Kidney (tissue), 14 donors: ENCODE results near the gene LTBP4. TPM values are rescaled to one million over a fixed set of nuclear protein-coding genes. Genes with fewer than 3 reads are reported as not detected.

Experiments
- DNase-seq, 5 donors: peaks; one replicate each; pipeline ENCODE4 v3.0.0-alpha.2; 2013 to 2020
- FAIRE-seq: peaks from 2 replicates; lab custom pipeline; 2012; peaks lifted over from hg19 to GRCh38; lab: Jason Lieb, UNC
- H3K27ac ChIP-seq, 2 donors: one replicate each; pipeline ENCODE4 v1.7.0; 2013; ENCODE audit warnings: low read depth in 2 of 2, low read length in 2 of 2, inconsistent platforms in 1 of 2
- H3K27me3 ChIP-seq: one replicate; pipeline ENCODE4 v1.7.1; 2013; ENCODE audit warnings: low read length, inconsistent platforms; ENCODE audit not compliant: control insufficient read depth, insufficient read depth
- H3K36me3 ChIP-seq, 3 donors: one replicate each; pipeline versions ENCODE4 v1.7.0 to v1.7.1; 2013; ENCODE audit warnings: low read length in 3 of 3, control low read depth in 1 of 3, inconsistent platforms in 1 of 3; ENCODE audit not compliant: insufficient read depth in 3 of 3, control insufficient read depth in 2 of 3
- H3K4me1 ChIP-seq, 3 donors: one replicate each; pipeline versions ENCODE4 v1.7.0 to v1.7.1; 2013; ENCODE audit warnings: low read length in 3 of 3, inconsistent platforms in 1 of 3, low read depth in 1 of 3; ENCODE audit not compliant: control insufficient read depth in 2 of 3, insufficient read depth in 2 of 3
- H3K4me3 ChIP-seq, 3 donors: one replicate each; pipeline versions ENCODE4 v1.7.0 to v1.8.1; 2013; ENCODE audit warnings: low read length in 3 of 3, control low read depth in 1 of 3, inconsistent platforms in 1 of 3
- H3K9ac ChIP-seq, 3 donors: one replicate each; pipeline versions ENCODE4 v1.7.0 to v1.7.1; 2013; ENCODE audit warnings: low read length in 3 of 3, control low read depth in 1 of 3, inconsistent platforms in 1 of 3
- H3K9me3 ChIP-seq, 3 donors: one replicate each; pipeline versions ENCODE4 v1.7.0 to v1.7.1; 2013; ENCODE audit warnings: low read length in 3 of 3, control low read depth in 1 of 3, inconsistent platforms in 1 of 3; ENCODE audit not compliant: control insufficient read depth in 2 of 3, insufficient read depth in 1 of 3
- intact Hi-C: fragments of 100-400 bp; cut with DNase I; formaldehyde crosslinking; loops from one replicate; pipeline ENCODE4 v1.11.1; 2022
- polyA plus RNA-seq: library from polyadenylated mRNA; stranded (reverse); fragments of 350-450 nt; fragmentation: Illumina TruSeq; extraction: RNeasy Lipid Tissue Mini Kit (QIAGEN cat#74804); gene quantifications from one replicate; pipeline ENCODE4 v1.2.3, GENCODE V29; 2014; ENCODE audit warnings: low read depth, low replicate concordance; ENCODE audit not compliant: insufficient read depth
- total RNA-seq: library from RNA; stranded (reverse); fragmentation: NEBNext Ultra II Directional; extraction: Animal tissue kit (Norgen Biotek cat#: 25700); gene quantifications from one replicate; pipeline ENCODE4 v1.2.1, GENCODE V29; 2021
- TF ChIP-seq, protein P1 (sequence below): IDR thresholded peaks from 3 replicates; pipeline ENCODE4 v1.5.1; 2012; ENCODE audit warnings: mild to moderate bottlenecking, moderate library complexity, borderline replicate concordance; ENCODE audit not compliant: insufficient read depth; ENCODE audit errors: extremely low read depth
- donor health status: control.
- donor health status: control.
- donor health status: control.
- donor health status: control.
- donor health status: control.
- donor health status: DM: yes; HTN: yes; CAD: no.
- donor health status: Normal renal cell carcinoma (clear cell type).

The LTBP4 gene
- total and polyA plus RNA-seq, 2 donors from 2014 or later, result 52.1 to 155 TPM

GRCh38 chr19:40616941-40617340, 15.8 kb downstream of the LTBP4 start:
- intact Hi-C loops, result no loop called here
- Histone ChIP-seq H3K27me3 (no peaks in the 10 kb centered on the region), H3K4me3 (no peak overlapping the region), H3K4me1 (peaks cover 0 to 3% (median 0%) of the 10 kb centered on the region in 3 donors), H3K9ac (no peak overlapping the region), H3K36me3 (peaks cover 0 to 5% (median 0%) of the 10 kb centered on the region in 3 donors), H3K27ac (no peak overlapping the region), H3K9me3 (no peaks in the 10 kb centered on the region)
- TF ChIP-seq, protein P1, sequence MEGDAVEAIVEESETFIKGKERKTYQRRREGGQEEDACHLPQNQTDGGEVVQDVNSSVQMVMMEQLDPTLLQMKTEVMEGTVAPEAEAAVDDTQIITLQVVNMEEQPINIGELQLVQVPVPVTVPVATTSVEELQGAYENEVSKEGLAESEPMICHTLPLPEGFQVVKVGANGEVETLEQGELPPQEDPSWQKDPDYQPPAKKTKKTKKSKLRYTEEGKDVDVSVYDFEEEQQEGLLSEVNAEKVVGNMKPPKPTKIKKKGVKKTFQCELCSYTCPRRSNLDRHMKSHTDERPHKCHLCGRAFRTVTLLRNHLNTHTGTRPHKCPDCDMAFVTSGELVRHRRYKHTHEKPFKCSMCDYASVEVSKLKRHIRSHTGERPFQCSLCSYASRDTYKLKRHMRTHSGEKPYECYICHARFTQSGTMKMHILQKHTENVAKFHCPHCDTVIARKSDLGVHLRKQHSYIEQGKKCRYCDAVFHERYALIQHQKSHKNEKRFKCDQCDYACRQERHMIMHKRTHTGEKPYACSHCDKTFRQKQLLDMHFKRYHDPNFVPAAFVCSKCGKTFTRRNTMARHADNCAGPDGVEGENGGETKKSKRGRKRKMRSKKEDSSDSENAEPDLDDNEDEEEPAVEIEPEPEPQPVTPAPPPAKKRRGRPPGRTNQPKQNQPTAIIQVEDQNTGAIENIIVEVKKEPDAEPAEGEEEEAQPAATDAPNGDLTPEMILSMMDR, result no peak
- no peak for FAIRE-seq
- peak in 1 of 5 donors; percentile 33 for DNase-seq

DNA sequence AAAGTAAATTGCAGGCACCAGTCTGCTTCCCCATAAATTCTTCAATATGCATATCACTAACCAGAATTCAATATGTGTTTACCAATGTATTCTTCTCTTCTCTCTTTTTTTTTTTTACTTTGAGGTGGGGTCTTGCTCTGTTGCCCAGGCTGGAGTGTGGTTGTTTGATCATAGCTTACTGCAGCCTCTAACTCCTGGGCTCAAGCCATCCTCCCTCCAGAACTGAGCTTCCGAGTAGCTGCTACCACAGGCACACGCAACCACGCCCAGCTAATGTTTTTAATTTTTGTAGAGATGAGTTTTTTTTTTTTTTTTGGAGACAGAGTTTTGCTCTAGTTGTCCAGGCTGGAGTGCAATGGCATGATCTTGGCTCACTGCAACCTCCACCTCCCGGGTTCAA, 16.8 kb downstream of the LTBP4 start:
- no peak overlapping the region for H3K27ac ChIP-seq
- intact Hi-C loops, result no loop called here
- H3K27me3 ChIP-seq, result no peaks in the 10 kb centered on the region
- no peak for FAIRE-seq
- H3K9ac ChIP-seq, result no peak overlapping the region
- H3K36me3 ChIP-seq, result peaks cover 0 to 2% (median 0%) of the 10 kb centered on the region in 3 donors
- H3K9me3 ChIP-seq, result no peaks in the 10 kb centered on the region
- no peak overlapping the region for H3K4me3 ChIP-seq
- TF ChIP-seq, protein P1, result no peak
- DNase-seq, result no peak
- H3K4me1 ChIP-seq, result peaks cover 0 to 3% (median 0%) of the 10 kb centered on the region in 3 donors

GRCh38 chr19:40619333-40620160, 18.4 kb downstream of the LTBP4 start:
- no peak overlapping the region for H3K9ac ChIP-seq
- TF ChIP-seq, protein P1, result no peak
- H3K4me3 ChIP-seq, result no peak overlapping the region
- intact Hi-C loops, result no loop called here
- H3K27me3 ChIP-seq, result no peaks in the 10 kb centered on the region
- H3K36me3 ChIP-seq, result peaks cover 0 to 2% (median 0%) of the 10 kb centered on the region in 3 donors
- FAIRE-seq, result no peak
- H3K4me1 ChIP-seq, result no peaks in the 10 kb centered on the region
- no peak for DNase-seq
- H3K27ac ChIP-seq, result no peak overlapping the region
- H3K9me3 ChIP-seq, result no peaks in the 10 kb centered on the region

GRCh38 chr19:40620161-40620485, 19.0 kb downstream of the LTBP4 start:
- no peak for FAIRE-seq

More at GRCh38 chr19:40620161-40620485, 19.0 kb downstream of the LTBP4 start:
- Histone ChIP-seq H3K9ac (no peak overlapping the region), H3K27ac (no peak overlapping the region), H3K9me3 (no peaks in the 10 kb centered on the region), H3K36me3 (peaks cover 0 to 2% (median 0%) of the 10 kb centered on the region in 3 donors), H3K4me3 (no peak overlapping the region), H3K27me3 (no peaks in the 10 kb centered on the region), H3K4me1 (no peaks in the 10 kb centered on the region)
- intact Hi-C loops, result no loop called here
- no peak for DNase-seq
- TF ChIP-seq, protein P1, result no peak
